NOMO-1 (cell line): ENCODE results near the gene RNF128.

ENCODE experiments used
- DNase-seq, 2 experiments: peaks; one replicate each; lab custom pipeline; 2025; ENCODE audit not compliant: unreplicated experiment in 2 of 2; lab: John Stamatoyannopoulos, UW

Gene RNF128, protein sequence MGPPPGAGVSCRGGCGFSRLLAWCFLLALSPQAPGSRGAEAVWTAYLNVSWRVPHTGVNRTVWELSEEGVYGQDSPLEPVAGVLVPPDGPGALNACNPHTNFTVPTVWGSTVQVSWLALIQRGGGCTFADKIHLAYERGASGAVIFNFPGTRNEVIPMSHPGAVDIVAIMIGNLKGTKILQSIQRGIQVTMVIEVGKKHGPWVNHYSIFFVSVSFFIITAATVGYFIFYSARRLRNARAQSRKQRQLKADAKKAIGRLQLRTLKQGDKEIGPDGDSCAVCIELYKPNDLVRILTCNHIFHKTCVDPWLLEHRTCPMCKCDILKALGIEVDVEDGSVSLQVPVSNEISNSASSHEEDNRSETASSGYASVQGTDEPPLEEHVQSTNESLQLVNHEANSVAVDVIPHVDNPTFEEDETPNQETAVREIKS

DNA sequence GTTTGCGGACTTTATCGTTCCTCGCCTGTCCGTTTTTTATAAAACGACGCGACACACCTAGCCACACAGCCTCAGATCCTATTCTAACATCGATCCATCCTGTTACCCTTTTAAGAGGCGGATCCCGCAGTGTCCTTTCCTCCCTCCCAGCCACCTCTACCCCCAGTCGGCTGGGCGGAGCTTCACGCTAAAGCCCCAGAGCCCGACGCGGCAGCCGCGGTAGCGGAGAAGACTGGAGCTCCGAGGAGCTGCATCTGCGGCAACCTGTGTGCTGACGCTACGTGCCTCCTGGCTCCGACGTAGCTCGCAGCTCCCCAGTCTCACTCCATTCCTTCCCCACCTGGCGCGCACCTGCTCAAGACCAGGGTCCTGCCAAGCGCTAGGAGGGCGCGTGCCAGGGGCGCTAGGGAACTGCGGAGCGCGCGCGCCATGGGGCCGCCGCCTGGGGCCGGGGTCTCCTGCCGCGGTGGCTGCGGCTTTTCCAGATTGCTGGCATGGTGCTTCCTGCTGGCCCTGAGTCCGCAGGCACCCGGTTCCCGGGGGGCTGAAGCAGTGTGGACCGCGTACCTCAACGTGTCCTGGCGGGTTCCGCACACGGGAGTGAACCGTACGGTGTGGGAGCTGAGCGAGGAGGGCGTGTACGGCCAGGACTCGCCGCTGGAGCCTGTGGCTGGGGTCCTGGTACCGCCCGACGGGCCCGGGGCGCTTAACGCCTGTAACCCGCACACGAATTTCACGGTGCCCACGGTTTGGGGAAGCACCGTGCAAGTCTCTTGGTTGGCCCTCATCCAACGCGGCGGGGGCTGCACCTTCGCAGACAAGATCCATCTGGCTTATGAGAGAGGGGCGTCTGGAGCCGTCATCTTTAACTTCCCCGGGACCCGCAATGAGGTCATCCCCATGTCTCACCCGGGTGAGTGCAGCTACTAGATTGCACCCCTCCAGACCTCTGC, at the start of gene RNF128:
Gene RNF128, plus strand, starts transcription at position 217 of the 953 bp plus-strand sequence. Its CDS starts 213 bp downstream, at position 430.
- no peak for DNase-seq

DNA sequence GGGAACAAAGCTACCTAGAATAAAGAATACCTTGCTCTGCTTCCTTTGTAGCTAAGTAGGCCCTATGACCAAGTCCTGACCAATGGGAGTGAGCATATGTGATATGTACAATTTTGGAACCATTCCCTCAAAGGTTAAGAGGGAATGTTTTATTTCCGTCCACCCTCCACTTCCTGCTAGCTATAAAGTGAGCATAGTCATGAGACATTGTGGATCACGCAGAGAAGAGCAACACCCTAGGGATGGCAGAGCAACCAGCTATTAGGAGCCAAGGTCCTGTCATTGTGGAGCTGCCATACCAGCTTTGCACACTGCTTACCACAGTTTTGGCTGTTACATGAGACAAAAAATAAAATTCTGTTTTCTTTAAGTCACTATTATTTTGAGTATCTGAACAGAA, 45.8 kb upstream of the RNF128 start:
- no peak for DNase-seq

DNA sequence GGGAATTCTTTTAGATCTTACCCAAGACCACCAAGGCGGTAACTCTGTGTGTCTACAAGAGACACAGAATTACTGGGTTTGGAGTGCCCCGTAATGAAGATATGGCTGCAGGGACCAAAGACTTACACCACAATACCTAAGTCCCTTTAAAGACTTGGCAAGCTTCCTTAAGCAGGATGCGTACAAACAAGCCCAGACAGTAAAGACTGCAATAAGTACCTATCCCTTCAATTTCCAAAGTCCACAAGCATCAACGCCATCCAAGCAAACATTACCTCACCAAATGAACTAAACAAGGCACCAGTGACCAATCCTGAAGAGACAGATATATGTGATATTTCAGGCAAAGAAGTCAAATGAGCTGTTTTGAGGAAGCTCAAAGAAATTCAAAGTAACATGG, 42.3 kb upstream of the RNF128 start:
- DNase-seq: no peak

DNA sequence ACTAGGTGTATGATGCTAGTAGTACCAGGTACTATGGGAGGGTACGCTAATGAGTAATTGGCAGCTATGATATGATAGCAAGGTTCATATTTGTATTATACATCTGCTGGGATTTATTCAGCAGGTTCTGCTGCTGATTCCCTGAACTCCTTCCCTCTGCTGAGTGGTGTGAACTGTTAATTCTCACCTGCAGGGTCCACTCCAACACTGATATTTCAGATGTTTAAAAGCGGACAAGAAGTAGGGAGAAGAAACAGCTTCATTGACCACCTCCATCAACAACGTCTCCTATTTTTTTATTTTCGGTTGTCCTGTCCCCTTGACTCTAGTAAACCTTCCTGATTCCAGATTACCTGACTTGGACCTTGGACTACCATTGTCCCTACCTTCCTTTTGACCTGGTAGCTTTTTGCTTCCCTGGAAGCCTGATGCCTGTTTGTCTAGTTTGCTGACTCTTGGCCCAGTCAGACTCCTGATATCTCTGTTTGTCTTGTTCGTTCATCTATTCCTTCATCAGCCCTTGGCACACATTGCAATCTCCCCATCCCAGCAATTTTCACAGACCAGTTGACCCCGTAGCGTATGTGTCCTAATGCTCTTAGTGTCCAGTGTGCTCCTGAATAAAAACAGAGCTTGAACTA, 34.0 kb upstream of the RNF128 start:
- DNase-seq: no peak

DNA sequence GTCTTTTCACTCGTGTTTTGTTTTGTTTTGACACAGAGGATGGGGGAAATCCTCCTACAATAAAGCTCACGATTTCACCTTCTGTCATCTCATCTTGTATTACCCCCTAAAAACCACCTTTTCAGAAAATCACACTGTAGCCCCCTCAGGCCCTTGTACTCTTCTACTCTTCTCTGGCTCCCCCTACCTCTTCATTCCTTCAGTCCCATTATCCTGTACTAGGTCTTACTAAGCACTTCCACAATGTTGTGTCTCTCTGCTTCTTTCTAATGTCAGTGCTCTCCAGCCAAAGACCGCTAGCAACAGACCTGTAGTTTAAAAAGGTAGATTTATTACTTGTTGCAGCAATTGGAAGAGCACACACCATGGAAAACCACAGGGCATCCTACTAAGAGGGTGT, 30.0 kb upstream of the RNF128 start:
- DNase-seq: no peak

DNA sequence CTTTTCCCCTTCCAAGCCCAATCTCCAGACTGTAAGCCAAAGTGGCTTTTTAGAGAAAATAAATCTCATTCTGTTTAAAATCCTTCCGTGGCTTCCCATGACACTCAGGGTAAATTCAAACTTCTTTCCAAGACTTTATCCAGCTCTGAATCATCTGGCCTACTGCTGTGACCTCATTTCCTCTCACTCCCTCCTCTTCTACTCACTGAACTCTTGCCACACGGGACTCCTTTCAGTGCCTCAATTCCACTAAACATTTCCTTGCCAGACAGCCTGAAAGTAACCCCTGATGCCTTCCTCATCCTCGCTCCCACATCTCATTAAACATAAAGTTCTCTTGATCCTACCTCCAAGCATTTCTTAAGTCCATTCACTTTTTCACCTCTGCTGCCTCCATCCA, 27.8 kb upstream of the RNF128 start:
- DNase-seq: no peak

DNA sequence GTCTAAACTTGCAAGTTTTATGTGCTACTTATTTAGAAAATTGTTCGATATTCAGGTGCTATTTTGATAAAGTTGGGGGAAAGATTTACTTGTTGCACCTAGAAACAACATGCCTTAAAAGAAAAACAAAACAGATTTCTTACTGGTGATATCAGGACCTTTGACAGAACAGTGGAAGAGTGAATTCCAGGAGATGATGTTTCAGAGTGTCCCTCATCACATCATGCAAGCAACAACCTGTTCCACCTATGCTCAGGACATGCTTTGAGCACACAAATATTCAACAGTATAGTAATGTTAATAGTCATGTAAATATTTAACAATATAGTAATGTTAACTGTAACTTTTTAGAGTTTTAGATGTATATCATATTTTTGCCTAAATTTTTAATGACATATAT, 23.9 kb upstream of the RNF128 start:
- DNase-seq: no peak

DNA sequence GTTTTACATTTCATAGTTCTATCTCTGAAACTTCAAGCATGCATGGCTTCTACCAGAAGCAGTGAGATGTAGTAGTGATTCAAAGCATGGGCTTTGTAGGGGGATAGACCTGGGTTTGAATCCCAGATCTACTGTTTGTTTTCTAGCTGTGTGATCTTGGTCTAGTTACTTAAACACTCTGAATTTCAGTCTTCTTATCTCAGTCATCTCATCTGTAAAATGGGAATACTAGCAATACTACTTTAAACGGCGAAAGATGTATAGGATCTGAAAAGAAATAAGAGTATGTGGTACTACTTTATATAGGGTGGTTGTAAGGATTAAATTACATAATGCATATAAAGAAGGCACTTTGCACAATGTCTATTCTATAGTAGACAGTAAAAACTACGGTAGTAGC, 20.0 kb upstream of the RNF128 start:
- DNase-seq: no peak

DNA sequence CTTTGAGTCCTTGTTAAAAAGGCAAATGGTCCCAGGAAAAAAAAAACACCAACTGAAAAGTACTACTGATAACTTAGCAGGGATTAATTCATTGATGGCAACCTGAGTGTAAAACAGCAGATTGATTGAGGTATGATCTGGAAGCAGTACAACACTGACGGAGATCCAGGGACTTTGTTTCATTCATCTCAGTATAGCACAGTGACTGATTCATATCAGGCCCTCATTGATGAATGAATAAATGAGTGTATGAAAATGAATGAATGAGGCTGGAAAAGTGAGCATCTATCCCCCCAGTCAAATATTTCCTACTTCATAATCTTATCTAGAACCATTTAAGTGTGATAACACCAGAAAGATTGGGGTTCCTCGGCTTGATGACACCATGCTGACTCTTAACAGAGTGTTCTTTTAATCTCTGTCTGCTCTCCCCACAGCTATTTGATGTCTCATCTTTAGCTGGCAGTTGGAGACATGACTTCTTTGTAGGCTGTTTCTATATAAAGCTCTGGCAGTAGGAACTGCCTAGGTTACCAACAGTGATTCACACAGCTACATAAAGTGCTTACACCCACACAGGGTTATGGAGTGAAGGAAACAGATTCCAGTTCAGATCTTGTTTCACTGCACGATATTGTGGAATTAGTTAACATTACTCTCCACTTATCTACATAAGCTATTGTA, 18.6 kb upstream of the RNF128 start:
- DNase-seq: no peak

DNA sequence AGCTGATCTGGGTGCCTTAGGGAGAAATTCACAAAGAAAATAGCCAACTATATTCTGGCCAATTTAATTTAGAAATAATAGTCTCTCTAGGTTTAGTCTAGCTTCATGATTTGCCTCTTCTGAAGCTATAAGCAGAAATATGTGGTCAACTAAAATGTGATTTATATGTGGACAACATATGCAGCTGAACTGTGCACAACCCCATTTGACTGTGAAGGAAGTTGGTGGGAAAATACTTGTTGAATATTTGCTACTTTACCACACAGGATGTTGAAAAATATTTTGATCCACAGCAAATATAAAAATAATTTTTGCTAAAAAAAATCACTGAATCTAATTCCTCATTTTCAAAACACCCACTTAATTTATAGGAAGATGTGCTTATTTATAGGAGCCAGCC, 15.7 kb upstream of the RNF128 start:
- no peak for DNase-seq

DNA sequence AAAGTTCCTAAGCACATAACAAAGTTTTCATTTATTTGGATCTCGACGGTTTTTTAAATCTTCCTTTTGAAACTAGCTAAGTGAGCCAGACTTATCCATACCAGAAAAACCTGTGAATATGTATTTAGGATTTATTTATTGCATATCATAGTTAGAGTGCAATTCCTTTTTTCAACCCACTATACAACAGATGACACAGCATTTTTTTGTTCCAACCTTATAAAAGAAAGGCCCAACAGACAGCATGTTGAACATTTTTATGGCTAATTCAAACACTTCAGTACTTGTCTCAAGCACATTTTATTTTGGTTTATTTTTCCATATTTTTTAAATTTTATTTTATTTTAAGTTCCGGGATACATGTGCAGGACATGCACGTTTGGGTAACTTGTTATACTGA, 15.1 kb upstream of the RNF128 start:
- DNase-seq: no peak

DNA sequence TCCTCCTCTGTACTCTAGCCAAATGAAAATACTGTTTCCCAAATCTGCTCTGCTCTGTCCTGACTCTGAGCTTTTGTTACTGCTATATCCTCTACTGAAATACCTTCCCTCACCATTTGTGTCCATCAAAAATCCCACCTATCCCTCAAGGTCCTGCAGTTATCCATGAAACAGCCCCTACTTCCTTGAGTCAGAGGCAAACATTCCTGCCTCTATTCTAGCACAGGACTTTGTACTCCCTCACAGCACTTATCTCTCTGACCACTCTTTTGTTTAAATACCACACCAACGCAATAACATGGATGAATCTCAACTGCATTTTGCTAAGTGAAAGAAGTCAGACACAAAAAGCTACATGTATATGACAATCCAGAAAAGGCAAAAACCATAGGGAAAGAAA, 10.5 kb upstream of the RNF128 start:
- DNase-seq: no peak

DNA sequence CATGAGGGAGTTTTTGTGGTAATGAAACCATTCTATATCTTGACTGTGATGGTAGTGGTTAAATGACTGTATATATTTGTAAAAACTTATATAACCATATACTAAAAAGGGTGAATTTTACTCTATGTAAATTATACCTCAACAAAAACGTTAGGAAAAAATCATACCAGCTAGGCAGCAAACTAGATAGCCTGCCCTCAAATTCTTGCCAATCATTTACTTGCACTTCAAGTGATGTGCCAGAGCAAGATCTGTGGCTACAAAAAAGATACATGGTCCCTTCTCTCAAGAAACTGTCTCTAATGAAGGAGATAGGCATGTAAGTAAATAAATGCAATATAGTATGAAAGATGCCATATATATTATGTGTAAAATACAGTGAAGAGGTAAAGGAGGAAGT, 10.0 kb upstream of the RNF128 start:
- no peak for DNase-seq

DNA sequence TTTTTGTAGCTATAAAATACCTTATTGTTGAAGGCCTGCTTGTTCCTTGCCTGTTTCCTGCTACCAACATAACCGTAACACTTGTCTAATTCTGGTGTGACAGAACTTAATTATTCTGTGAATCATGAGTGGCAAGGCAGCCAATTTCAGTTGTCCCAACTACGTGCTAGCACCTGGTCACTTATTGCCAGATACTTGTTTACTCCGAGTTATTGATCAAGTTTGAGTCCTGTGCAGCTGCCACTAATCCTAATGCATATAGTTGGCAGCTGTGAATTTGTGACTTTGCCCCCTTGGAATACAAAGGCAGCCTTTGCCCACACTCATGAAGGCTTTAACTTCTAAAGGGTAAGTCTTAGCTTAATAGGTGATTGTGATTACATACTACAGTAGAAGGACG, 7.8 kb upstream of the RNF128 start:
- no peak for DNase-seq

DNA sequence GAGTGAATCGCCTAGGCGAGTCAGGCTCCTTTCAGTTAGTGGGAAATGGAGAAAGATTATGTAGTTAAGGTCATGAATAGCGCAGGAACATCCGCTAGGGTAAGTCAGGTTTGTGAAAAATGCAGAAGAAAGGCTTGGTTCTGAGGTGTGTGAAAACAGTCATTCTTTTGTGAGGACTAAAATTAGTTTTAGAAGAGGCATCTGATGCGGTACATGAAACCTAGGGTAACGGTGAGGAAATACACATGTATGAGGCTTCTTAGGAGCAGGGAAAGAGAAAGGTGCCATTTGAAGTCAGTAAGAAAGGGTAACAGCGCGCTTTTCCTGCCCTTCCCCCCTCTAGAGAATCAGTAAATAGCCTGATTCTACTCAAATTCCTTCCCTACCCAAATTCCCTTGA, 570 bp upstream of the RNF128 start:
- no peak for DNase-seq

DNA sequence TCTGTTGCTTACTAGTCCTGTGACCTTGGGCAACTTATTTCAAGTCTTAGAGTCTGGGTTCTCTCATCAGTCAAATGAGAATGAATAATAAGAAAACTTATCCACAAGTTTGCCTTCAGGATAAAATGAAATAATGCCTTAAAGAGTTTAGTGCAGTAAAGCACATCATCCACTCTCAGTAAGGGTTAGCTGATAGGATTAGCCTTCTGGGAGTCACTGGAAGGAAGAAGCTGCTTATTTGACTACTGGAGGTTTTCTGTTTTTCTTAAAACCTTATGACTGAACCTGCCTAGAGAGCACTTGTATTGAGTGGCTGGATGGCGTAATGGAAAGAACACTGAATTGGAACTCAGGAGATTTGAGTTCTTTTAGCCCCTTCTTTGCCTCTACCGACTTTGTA, 1.8 kb downstream of the RNF128 start:
- no peak for DNase-seq

DNA sequence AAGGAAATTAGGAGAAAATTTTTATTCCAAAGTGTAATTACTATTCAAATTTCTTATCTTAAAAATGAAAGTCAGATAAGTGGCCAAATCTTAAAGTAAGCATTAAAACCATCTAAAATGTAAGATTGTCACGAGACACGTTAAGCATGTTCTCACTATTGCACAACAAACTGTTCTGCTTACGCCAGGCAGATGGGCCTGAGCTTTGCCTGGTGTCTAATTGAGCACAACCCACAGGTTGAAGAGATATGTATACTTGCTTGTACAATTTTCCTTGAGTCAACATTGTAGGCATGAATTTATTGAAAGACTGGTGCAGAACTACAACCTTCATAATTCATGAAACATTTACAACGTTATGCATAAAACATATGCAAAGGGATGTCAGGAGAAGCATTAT, 3.9 kb downstream of the RNF128 start:
- no peak for DNase-seq

DNA sequence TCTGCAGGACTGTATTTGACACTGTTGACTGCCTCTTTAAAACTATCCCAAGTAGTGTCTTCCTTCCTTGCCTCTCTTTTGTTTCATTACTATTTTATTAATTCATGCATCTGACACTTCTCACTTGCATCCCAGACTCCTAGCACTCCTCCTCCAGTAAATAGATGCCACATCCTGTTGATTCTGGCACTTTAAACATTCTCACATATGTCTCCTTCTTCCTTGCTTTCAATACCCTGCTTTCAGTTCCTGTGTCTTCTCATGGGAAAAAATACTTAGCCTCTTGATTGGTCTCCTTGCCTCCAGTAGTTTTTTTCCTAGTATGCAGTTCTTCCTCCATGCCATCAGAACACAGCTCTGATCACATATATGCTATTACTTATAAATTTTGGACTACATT, 5.1 kb downstream of the RNF128 start:
- DNase-seq: no peak

DNA sequence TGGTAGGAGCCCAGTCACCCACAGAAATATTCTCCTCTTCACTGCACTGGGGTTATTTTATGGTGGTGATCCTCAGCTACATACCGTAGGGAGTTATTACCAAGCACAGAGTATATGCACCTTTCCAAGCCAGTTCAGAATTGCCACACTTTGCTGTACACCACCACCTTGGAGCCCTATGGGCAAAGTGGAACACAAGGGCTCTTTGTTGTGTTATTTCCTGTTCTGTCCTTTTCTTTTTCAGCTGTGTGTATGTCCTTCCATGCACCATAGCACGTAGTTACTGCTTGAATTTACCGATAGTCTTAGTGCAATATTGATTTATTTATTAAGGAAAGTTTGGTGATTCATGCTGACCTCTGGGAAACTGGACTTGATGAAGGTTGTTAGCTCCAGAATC, 8.3 kb downstream of the RNF128 start:
- no peak for DNase-seq

DNA sequence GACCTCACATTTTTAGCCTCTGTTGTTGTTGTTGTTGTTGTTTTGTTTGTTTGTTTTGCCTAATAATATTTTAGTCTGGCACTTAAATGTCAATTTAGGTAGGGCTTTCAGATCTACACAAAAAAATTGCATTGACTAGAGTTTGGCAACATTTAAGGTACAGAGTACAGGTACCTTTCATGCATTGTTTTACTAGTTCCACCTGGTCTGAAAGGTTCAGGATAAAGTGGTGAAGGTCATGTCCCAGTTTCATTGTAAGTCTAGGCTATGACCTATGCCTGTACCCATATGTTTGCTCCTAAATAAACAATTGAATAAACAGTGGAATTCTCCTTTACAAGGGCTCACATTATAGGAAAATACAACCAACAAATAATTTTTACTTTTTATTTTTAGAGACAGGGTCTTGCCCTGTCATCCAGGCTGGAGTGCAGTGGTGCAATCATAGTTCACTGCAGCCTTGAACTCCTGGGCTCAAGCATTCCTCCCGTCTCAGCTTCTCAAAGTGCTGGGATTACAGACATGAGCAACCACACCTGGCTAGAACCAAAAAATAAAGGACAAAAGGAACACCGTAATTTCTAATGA, 13.8 kb downstream of the RNF128 start:
- DNase-seq: no peak
